PC-3 (cell line): ENCODE results near the gene CASP14.
"Not testable (repeated sequence)": the region's sequence is repeated elsewhere in the genome, so short reads cannot be mapped to it uniquely, and the experiment has no call there.

ENCODE experiments used
- CTCF ChIP-seq: fragments of 300-600 bp; sonication (generic); conservative IDR thresholded peaks from 2 replicates; pipeline ENCODE4 v1.5.1; 2017; ENCODE audit warnings: antibody characterized with exemption, low read depth, mild to moderate bottlenecking, low read length
- EZH2 ChIP-seq: fragments of 300-600 bp; sonication (generic); IDR thresholded peaks from one replicate; pipeline ENCODE4 v1.6.1; 2017; ENCODE audit warnings: antibody characterized with exemption, mild to moderate bottlenecking, low read length; ENCODE audit not compliant: unreplicated experiment
- EZH2phosphoT487 ChIP-seq: fragments of 300-600 bp; sonication (generic); IDR thresholded peaks from 2 replicates; pipeline ENCODE4 v1.6.1; 2018; ENCODE audit warnings: mild to moderate bottlenecking, antibody characterized with exemption, low read length, borderline replicate concordance

DNA sequence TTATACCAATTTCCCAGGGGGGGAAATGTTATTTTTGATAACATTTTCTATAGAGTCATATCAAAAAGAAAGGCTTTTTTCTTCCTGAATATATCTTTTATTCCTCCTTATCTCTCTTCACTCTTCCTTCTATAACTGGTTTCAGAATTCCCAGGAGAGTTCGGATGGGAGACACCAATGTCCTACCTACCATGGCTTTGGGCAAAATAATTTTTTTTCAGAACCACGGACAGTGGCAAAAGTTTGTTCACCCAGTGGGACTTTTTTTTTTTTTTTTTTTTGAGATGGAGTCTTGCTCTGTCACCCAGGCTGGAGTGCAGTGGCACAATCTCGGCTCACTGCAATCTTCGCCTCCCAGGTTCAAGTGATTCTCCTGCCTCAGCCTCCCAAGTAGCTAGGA is 30.7 kb downstream of the CASP14 start:
- not testable (repeated sequence) for TF ChIP-seq CTCF, EZH2, EZH2phosphoT487
